ENCODE data around the gene ACOT12.

The ACOT12 gene

GRCh38 chr5:81393783-81394718 lies at the start of gene ACOT12:
Gene ACOT12 (minus strand): TSS chr5:81394134. CDS start chr5:81394114, 20 bp downstream.
- peak in 1 of 2 experiments; percentile 17 for DNase-seq

GRCh38 chr5:81435023-81435422 lies 41.1 kb upstream of the ACOT12 start:
- DNase-seq, result no peak

GRCh38 chr5:81429985-81430384 lies 36.1 kb upstream of the ACOT12 start:
- no peak for DNase-seq

GRCh38 chr5:81429363-81429762 lies 35.4 kb upstream of the ACOT12 start:
- DNase-seq, result no peak

- DNase-seq, result no peak
Observed at GRCh38 chr5:81428861-81429260, 34.9 kb upstream of the ACOT12 start.

GRCh38 chr5:81428446-81428845 lies 34.5 kb upstream of the ACOT12 start:
- DNase-seq, result no peak

- DNase-seq, result no peak
Observed at GRCh38 chr5:81427566-81427965, 33.6 kb upstream of the ACOT12 start.

- DNase-seq, result peak in 1 of 2 experiments; percentile 36
Observed at GRCh38 chr5:81426359-81427030, 32.6 kb upstream of the ACOT12 start.

- peak in 1 of 2 experiments; percentile 54 for DNase-seq
Observed at GRCh38 chr5:81425569-81425968, 31.6 kb upstream of the ACOT12 start.

GRCh38 chr5:81424728-81425127 lies 30.8 kb upstream of the ACOT12 start:
- no peak for DNase-seq

GRCh38 chr5:81422671-81423070 lies 28.7 kb upstream of the ACOT12 start:
- DNase-seq, result no peak

GRCh38 chr5:81420039-81420667 lies 26.2 kb upstream of the ACOT12 start:
- DNase-seq, result no peak

GRCh38 chr5:81418606-81419005 lies 24.7 kb upstream of the ACOT12 start:
- no peak for DNase-seq

- DNase-seq, result no peak
Observed at GRCh38 chr5:81417052-81417451, 23.1 kb upstream of the ACOT12 start.

GRCh38 chr5:81409896-81410295 lies 16.0 kb upstream of the ACOT12 start:
- no peak for DNase-seq

- no peak for DNase-seq
Observed at GRCh38 chr5:81409361-81409760, 15.4 kb upstream of the ACOT12 start.

GRCh38 chr5:81408496-81408895 lies 14.6 kb upstream of the ACOT12 start:
- DNase-seq, result no peak

- DNase-seq, result peak in 1 of 2 experiments; percentile 3
Observed at GRCh38 chr5:81407811-81408210, 13.9 kb upstream of the ACOT12 start.

- no peak for DNase-seq
Observed at GRCh38 chr5:81405126-81405891, 11.4 kb upstream of the ACOT12 start.

GRCh38 chr5:81402192-81402930 lies 8.4 kb upstream of the ACOT12 start:
- no peak for DNase-seq

GRCh38 chr5:81401266-81401665 lies 7.3 kb upstream of the ACOT12 start:
- no peak for DNase-seq

GRCh38 chr5:81400375-81400774 lies 6.4 kb upstream of the ACOT12 start:
- no peak for DNase-seq
